GM21825 (cell line): ENCODE measurements around the gene TPCN2.

Source experiments
- ATAC-seq: cut with Tn5 transposase; IDR thresholded peaks from one replicate; pipeline ENCODE4 v1.9.1; 2021; ENCODE audit warnings: mild to moderate bottlenecking, moderate library complexity; ENCODE audit not compliant: unreplicated experiment

The TPCN2 gene

GRCh38 chr11:69091638-69092165, 43.0 kb downstream of the TPCN2 start:
- no peak for ATAC-seq

DNA sequence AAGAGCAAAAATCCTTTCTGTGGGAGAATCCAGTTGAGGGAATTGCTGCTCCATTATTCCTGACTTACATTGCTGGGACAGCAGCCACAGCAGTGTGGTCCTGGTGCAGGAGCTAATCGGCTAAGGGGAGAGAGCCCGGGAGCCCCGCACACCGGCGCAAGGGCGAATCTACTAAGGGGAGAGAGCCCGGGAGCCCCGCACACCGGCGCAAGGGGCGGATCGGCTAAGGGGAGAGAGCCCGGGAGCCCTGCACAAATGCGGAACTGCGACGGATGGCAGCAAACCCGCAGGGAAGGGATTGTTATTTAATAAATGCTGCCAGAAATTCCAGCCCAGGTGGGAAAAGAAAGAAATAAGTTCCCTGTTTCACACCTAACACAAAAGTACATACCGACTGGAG, 43.5 kb downstream of the TPCN2 start:
- no peak for ATAC-seq

GRCh38 chr11:69093106-69093505, 44.4 kb downstream of the TPCN2 start:
- ATAC-seq: no peak

DNA sequence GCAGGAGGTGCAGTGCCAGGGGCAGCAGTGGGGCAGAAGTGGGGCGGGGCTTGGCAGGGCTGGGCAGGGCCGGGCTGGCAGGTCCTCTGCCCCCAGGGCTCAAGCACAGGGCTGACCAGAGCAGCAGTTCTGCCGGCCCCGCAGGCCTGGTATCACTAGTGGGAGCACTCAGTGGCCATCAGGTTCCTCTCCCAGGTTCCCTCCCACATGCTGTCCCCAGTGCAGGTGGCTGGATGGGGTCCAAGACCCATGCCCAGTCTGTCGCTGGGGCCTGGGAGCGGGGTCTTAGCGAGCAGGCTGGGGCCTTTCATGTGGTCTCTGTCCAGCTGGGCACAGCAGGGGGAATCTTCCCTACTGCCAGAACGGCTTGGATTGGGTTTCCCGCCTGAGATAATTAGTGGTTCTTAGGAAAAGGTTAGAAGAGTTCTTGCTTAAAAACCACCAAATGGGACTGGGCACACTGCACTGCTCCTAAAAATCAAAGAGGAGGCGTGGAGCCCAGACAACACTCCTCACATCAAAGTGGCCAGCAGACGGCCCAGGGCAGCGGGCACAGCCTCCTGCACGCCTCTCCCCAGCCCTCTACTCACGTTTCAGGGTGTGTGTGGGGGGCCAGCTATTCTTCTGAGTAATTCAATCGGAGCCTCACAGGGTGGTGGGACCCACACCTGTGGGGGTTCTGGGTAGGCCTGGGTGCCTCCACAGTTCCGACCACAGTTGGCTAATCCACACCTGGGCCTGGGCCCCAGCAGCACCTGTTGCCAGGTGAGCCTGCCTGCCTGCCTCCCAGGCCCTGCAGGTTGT, 45.6 kb downstream of the TPCN2 start:
- ATAC-seq: no peak

- no peak for ATAC-seq
Observed at GRCh38 chr11:69094915-69095290, 46.2 kb downstream of the TPCN2 start.

DNA sequence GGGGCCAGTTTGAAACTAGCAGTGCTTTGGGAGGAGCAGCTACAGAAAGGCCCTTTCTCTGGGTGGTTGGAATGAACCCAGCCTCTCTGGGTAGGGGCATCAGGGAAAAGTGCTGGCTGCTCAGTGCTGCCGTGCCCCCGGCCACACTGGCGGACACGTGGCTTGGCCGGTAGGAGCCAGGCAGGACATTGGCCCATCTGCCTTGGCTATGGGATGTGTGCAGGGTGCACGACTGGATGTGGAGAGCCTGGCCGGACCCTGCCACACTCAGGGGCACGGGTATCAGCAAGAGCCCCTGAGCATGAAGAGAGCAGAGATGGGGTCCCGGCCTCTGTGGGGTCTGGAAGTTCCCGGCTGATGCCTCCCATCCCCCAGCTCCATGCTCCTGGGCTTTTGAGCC, 46.6 kb downstream of the TPCN2 start:
- ATAC-seq: no peak

DNA sequence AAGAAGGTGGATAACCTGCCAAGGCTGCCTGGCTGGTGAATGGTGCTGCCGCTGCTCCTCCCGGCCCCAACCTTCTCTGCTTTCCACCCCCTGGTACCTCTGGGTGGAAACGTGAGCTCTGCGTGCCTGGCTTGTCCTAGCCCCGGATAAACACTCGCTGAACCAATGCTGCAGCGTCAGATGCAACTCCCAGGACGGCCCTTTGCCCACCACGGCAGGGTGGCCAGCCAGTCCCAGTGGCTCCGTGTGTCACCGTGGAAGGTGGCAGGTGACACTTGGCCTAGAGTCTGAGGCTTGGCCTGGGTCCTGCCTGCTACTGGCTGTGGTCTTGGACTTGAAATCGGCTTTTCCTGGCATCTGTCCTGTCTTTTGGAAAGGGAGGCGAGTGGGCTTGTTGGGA, 47.7 kb downstream of the TPCN2 start:
- ATAC-seq: no peak

DNA sequence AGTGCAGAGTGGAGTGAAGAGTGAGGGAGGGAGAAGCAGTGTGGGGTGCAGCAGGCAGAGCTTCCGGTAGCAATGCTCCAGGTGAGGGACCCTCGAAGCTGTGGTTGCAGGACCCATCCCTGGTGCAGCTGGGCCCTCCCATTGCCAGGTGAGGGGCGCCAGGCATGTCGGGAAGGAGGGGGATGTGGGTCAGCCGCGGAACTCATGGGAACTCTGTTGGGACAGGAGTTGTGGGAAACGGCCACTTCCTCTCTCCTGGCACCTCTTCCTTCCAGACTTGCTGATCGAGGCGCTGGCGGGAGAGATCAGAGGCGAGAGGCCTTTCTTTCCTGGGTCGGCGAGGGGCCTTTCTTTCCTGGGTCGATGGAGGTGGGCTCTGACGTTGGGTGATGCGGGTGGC, 48.5 kb downstream of the TPCN2 start:
- no peak for ATAC-seq

DNA sequence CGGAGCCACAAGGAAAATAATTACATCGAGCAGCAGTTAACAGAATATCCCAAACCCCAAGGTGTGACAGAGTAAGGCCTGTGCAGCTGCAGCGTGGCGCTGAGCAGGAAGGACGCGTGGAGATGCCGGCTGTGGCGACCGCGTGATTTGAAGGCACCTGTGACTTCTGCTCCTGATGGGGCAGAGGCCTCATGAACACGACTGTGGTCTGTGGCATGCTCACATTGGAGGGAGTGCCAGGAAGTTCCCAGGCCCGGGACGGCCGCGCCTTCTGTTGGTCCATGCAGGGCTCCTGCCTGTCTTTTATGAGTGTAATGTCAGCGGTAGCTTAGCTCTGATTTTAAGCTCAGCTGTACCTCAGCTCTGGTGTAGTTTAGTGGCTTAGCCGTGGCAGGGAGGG, 50.4 kb downstream of the TPCN2 start:
- no peak for ATAC-seq

DNA sequence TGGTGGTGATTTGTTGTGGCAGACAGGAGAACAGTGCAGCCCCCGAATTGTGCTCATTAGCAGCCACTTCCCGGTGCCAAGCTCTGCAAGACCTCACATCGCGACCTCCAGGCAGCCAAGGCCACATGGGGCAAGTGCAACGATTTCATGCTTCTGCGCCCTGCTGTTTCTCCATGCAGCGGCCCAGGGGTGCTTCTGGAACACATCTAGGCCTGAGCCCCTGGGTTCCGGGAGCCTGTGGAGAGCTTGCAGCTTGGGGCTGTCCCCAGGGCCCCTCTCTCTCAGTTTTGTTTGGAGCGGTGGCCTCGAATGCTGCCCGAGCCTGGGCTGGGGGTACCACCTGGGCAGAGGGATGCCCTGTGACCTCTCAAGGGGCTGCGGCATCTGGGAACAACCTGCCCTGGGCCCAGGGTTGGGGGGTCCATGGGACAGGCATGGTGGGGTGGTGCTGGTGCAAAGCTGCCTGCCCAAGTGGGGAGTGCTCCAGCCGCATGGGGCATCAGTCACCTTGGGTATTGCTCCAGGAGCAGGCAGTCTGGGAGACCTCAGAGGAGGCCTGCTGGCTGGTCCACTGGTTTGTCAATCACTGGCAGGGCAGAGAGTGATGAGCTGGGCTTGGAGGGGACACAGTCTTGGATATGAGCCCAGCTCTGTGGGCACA, 51.9 kb downstream of the TPCN2 start:
- ATAC-seq: no peak

DNA sequence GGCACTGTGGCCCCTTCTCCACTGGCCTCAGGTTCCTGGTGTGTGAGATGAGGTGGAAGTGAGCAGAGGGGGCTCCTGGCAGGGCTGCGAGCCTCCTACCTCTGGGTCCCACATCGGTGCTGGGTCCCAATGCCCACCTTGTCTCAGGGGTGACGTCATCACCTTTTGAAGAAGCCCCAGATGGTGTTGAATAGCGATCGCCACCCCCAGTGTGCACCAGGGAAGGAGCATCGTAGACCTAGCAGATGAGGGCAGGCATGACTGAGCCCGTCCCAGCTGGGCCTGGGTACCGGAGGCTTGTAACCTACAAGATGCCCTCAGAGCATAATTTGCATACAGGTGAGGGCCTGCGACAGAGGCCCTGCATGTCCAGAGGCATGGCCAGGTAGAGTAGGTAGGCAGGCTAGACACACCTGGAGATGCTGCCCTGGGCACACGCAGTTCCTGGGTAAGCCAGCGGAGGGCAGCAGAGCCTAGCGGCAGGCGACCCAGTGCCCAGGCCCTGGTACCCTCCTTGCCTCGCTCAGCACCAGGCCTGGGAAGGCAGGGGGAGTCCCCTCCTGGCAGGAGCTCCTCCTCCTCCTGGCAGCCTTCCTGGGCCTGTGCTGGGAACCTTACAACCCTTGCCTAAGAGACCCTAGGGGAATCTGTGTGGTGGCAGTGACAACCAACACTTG, 52.5 kb downstream of the TPCN2 start:
- ATAC-seq: peak; percentile 51

GRCh38 chr11:69101792-69102695, 53.3 kb downstream of the TPCN2 start:
- no peak for ATAC-seq

DNA sequence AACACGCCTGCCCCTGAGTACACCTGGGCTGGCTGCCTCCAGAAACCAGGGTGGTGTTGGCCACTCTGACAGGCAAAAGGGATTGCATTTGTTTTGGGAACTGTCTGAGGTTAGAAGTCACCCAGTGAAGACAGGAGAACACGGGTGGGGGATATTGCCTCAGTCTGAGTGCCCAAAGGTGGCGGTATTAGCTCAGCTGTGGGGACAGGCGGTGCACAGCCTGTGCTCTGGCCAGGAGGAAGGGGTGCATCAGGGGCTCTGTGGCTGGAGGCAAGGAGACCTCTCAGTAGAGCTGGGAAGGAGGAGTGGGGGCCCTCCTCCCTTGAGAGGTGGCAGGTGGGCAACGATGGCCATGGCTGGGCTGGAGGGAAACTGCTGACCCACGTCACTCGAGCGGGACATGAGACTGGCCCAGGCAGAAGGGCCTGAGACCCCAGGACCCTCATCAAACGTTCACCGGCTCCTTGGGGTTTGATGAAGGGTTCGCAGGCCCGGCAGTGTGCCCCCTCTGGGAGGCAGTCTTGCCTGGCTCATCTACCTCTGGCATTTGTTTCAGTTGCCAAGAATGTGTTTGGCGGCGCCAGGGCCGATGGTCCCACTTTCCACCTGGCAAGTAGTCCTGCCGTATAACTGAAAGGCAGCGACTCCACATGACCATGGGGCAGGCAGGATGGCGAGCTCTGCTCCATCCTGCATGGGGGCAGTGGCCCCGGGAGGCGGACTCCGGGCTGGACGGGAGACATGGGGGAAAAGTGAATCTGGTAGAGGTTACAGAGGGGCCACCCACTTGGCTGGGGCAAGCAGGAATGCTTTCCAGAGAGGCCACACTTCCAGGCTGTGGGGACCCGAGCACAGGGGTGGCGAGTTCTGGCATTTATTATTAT, 54.2 kb downstream of the TPCN2 start:
- no peak for ATAC-seq

DNA sequence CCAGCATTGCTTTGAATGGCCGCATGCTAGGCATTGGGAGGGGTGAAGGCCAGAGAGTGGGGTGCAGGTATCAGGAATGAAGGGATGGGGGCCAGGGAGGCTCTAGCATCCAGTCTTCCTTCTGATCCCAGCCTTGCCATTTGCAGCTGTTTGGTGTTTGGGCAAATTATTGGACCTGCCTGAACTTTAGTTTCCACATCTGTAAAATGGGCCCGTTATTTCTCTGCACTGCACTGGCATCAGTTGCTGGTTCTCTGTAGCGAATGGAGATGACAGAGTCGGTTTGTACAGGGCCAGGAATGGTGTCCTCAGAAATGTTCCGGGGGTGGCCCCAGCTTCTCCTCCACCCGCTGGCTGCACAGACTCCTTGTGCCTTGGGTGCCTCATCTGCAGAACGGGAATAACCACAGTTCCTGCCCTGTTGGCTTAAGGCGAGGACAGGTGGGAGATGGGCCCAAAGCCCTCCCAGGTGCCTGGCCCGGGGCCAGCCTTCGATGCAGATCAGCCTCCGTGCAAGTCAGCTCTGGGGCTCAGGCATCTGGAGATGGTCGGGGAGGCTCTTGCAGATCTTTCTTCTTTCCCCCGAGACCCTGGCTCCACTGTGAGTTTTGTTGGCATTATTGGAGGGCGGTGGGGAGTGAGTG, 55.6 kb downstream of the TPCN2 start:
- no peak for ATAC-seq

DNA sequence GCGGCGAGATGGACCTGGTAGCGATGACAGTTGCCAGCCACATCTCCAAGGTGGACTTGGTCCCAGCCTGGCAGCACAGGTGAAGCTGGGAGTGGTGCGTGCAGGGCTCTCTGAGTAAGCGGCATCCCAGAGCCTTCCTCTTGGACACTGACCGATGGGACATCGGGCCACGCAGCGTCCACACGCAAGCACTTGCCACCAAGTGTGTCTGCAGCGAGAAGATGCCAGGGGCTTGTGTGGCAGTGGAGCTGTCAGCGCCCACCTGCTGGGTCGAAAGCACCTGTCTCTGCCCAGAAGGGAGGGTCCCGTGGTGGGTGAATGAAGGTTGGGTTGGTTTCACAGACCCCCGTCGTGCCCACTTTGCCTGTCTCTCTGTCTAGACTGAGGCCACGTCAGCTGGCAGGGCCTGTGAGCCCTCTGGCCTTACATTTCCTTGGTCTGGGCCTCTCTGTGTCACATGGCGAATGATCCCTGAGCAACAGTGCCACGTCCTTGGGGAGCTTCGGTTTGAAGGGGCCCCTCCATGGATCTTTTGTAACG, 56.2 kb downstream of the TPCN2 start:
- no peak for ATAC-seq

DNA sequence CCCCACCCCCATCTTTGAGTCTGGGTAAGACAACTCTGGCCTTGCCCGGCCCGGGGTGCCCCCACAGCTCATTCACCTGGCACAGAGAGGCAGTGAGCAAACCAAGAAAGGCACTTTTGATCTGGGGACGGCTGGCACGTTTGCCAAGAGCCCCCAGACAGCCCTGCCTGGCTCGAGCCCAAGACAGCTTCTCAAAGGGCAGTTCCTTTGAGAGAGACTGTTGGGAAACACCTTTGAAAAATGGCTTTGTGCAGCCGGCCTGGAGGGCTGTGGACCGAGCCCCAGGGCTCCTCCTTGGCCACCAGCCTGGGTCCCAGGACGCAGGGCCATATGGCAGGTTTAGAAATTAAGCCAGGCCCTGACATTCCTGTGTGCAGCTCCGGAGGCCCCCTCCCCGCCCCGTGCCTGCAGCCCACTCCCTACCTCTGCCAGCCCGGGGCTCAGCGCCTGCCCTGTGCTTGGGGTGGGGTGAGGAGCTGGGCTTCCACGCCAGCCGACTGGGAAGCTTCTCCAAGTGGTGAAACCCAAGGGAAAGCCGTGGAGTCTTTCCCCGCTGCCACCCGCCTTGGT, 56.8 kb downstream of the TPCN2 start:
- no peak for ATAC-seq

DNA sequence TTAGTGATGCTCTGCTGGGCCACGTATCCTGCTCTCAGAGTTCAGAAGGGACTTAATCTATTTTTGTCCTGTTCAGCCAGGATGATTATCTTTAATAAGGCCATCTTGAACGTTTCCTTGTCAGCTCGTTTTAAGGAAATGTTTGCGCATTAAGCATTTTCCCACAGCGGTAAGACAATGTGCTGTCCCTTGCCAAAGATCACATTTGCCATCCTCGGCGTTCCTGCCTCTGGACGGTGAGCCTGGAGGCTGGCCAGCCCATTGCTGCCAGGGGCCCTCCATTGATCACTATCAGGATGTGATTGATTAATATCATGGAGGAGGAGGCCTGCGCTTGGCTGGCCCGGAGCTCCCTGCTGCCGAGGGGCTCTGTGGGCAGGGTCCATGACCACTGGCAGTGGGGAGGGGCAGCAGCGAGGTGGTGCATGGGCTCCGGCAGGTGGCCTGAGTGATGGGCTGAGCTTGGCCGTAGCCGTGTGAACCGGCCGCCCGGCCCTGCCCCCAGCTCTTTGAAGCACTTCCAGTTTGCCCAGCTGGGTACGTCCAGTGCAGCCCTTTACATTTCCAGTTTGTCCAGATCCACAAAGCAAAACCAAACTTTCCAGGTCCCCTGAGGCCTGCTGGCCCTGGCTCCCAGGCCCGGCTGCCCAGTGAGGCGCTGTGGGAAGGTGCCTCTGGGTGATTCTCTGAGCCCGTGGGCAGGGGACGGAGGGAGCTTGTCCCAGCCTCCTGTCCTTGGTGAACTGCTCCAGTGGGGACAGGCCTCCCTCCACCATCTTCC, 57.5 kb downstream of the TPCN2 start:
- ATAC-seq: no peak

DNA sequence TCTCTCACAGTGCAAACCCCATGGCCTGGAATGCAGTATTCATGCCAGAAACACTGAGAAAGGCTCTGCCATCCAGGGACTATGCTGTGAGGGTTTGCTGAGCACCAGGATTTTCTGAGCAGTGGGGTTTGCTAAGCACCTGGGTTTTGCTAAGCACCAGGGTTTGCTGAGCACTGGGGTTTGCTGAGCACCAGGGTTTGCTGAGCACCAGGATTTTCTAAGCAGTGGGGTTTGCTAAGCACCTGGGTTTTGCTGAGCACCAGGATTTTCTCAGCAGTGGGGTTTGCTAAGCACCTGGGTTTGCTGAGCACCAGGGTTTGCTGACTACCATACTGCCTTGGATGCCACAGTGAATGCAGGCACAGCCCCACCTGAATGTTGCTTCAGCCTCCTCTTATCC, 58.7 kb downstream of the TPCN2 start:
- no peak for ATAC-seq
